HG02884 (cell line): ENCODE data around the gene ZNF532.
"Not testable (repeated sequence)": the region's sequence is repeated elsewhere in the genome, so short reads cannot be mapped to it uniquely, and the experiment has no call there.

Experiments used
- ATAC-seq: cut with Tn5 transposase; IDR thresholded peaks from one replicate; pipeline ENCODE4 v1.9.1; 2021; ENCODE audit warnings: mild to moderate bottlenecking, moderate library complexity; ENCODE audit not compliant: unreplicated experiment

The ZNF532 gene

GRCh38 chr18:58900015-58900649 is 35.5 kb downstream of the ZNF532 start:
- ATAC-seq = no peak

- no peak for ATAC-seq
These were observed 36.5 kb downstream of the ZNF532 start for GRCh38 chr18:58901143-58901542.

- ATAC-seq = no peak
These were observed 37.1 kb downstream of the ZNF532 start for GRCh38 chr18:58901783-58902182.

GRCh38 chr18:58902961-58903360 is 38.3 kb downstream of the ZNF532 start:
- no peak for ATAC-seq

- no peak for ATAC-seq
These were observed 38.9 kb downstream of the ZNF532 start for GRCh38 chr18:58903533-58903932.

- no peak for ATAC-seq
These were observed 41.2 kb downstream of the ZNF532 start for GRCh38 chr18:58905777-58906428.

GRCh38 chr18:58908006-58908405 is 43.3 kb downstream of the ZNF532 start:
- no peak for ATAC-seq

GRCh38 chr18:58909521-58909920 is 44.8 kb downstream of the ZNF532 start:
- no peak for ATAC-seq

- ATAC-seq = no peak
These were observed 46.6 kb downstream of the ZNF532 start for GRCh38 chr18:58911241-58911640.

- ATAC-seq = no peak
These were observed 47.1 kb downstream of the ZNF532 start for GRCh38 chr18:58911766-58912165.

- ATAC-seq = no peak
These were observed 50.5 kb downstream of the ZNF532 start for GRCh38 chr18:58915006-58915799.

- no peak for ATAC-seq
These were observed 51.3 kb downstream of the ZNF532 start for GRCh38 chr18:58915995-58916394.

GRCh38 chr18:58919934-58920333 is 55.3 kb downstream of the ZNF532 start:
- not testable (repeated sequence) for ATAC-seq

GRCh38 chr18:58922995-58923394 is 58.3 kb downstream of the ZNF532 start:
- ATAC-seq = no peak

- ATAC-seq = no peak
These were observed 59.8 kb downstream of the ZNF532 start for GRCh38 chr18:58924473-58924872.

GRCh38 chr18:58927659-58928058 is 63.0 kb downstream of the ZNF532 start:
- ATAC-seq = no peak

GRCh38 chr18:58928386-58928785 is 63.7 kb downstream of the ZNF532 start:
- no peak for ATAC-seq

- no peak for ATAC-seq
These were observed 64.5 kb downstream of the ZNF532 start for GRCh38 chr18:58929206-58929605.

- ATAC-seq = no peak
These were observed 69.7 kb downstream of the ZNF532 start for GRCh38 chr18:58934356-58934755.

GRCh38 chr18:58934933-58935577 is 70.4 kb downstream of the ZNF532 start:
- no peak for ATAC-seq

GRCh38 chr18:58937071-58937886 is 72.6 kb downstream of the ZNF532 start:
- no peak for ATAC-seq
